Mesenchymal stem cell (in vitro differentiated cells and primary cell): ENCODE results near the gene BACE2.
A peak's percentile ranks its signal among the peaks of the same experiment; 100 is the strongest.

Experiments
- DNase-seq: peaks from one replicate; pipeline ENCODE4 v3.0.0-alpha.2; 2013
- H2AFZ ChIP-seq: one replicate; pipeline ENCODE4 v1.6.1; 2013; ENCODE audit warnings: low read depth, mild to moderate bottlenecking, control low read depth, inconsistent platforms, low read length, moderate library complexity
- H2AK5ac ChIP-seq: 2 replicates; pipeline ENCODE4 v1.6.1; 2013; ENCODE audit warnings: low read length, moderate library complexity, mild to moderate bottlenecking, inconsistent platforms; ENCODE audit not compliant: severe bottlenecking
- H2BK120ac ChIP-seq: one replicate; pipeline ENCODE4 v1.6.1; 2013; ENCODE audit warnings: low read depth, mild to moderate bottlenecking, inconsistent platforms, low read length, moderate library complexity
- H2BK12ac ChIP-seq, 2 experiments: one replicate each; pipeline ENCODE4 v1.6.1; 2013; ENCODE audit warnings: inconsistent platforms in 2 of 2, low read length in 2 of 2, mild to moderate bottlenecking in 2 of 2, moderate library complexity in 2 of 2, control low read depth in 1 of 2
- H2BK15ac ChIP-seq: one replicate; pipeline ENCODE4 v1.6.1; 2013; ENCODE audit warnings: mild to moderate bottlenecking, low read depth, inconsistent platforms; ENCODE audit not compliant: poor library complexity, severe bottlenecking
- H2BK5ac ChIP-seq: 2 replicates; pipeline ENCODE4 v1.6.1; 2013; ENCODE audit warnings: low read depth, mild to moderate bottlenecking, low read length, control low read depth, inconsistent platforms; ENCODE audit not compliant: poor library complexity, severe bottlenecking
- H3K14ac ChIP-seq, 2 experiments: one replicate each; pipeline ENCODE4 v1.6.1; 2013; ENCODE audit warnings: inconsistent platforms in 2 of 2, low read length in 2 of 2, control low read depth in 1 of 2, mild to moderate bottlenecking in 1 of 2, moderate library complexity in 1 of 2
- H3K18ac ChIP-seq, 2 experiments: one replicate each; pipeline ENCODE4 v1.6.1; 2013; ENCODE audit warnings: inconsistent platforms in 2 of 2, low read length in 2 of 2, control low read depth in 1 of 2, low read depth in 1 of 2, mild to moderate bottlenecking in 1 of 2
- H3K23ac ChIP-seq, 2 experiments: one replicate each; pipeline ENCODE4 v1.6.1; 2013; ENCODE audit warnings: inconsistent platforms in 2 of 2, low read length in 2 of 2, mild to moderate bottlenecking in 2 of 2, moderate library complexity in 2 of 2, control low read depth in 1 of 2
- H3K27ac ChIP-seq: 2 replicates; pipeline ENCODE4 v1.5.1; 2013; ENCODE audit warnings: mild to moderate bottlenecking, moderate library complexity, low read length, control low read depth, inconsistent platforms; ENCODE audit not compliant: poor library complexity, severe bottlenecking
- H3K27me3 ChIP-seq, 2 experiments: 2 replicates each; pipeline versions ENCODE4 v1.6.1 to v1.7.0; 2013; ENCODE audit warnings: low read length in 2 of 2, mild to moderate bottlenecking in 2 of 2, moderate library complexity in 2 of 2, control low read depth in 1 of 2, inconsistent platforms in 1 of 2; ENCODE audit not compliant: control insufficient read depth in 1 of 2, insufficient read depth in 1 of 2
- H3K36me3 ChIP-seq, 2 experiments: 2 replicates each; pipeline versions ENCODE4 v1.6.1 to v1.7.0; 2013; ENCODE audit warnings: low read length in 2 of 2, control low read depth in 1 of 2, inconsistent platforms in 1 of 2, low read depth in 1 of 2, mild to moderate bottlenecking in 1 of 2; ENCODE audit not compliant: insufficient read depth in 2 of 2, control insufficient read depth in 1 of 2
- H3K4ac ChIP-seq, 2 experiments: one replicate each; pipeline ENCODE4 v1.6.1; 2013; ENCODE audit warnings: inconsistent platforms in 2 of 2, low read length in 2 of 2, mild to moderate bottlenecking in 2 of 2, moderate library complexity in 2 of 2, control low read depth in 1 of 2, low read depth in 1 of 2
- H3K4me1 ChIP-seq: 2 replicates; pipeline ENCODE4 v1.6.1; 2013; ENCODE audit warnings: low read depth, low read length, control low read depth; ENCODE audit not compliant: control insufficient read depth, insufficient read depth
- H3K4me2 ChIP-seq: 2 replicates; pipeline ENCODE4 v1.6.1; 2013; ENCODE audit warnings: low read length, mild to moderate bottlenecking, inconsistent platforms; ENCODE audit not compliant: poor library complexity, severe bottlenecking
- H3K4me3 ChIP-seq, 2 experiments: 2 replicates each; pipeline versions ENCODE4 v1.5.1 to v1.7.0; 2013; ENCODE audit warnings: low read length in 2 of 2, mild to moderate bottlenecking in 2 of 2, control low read depth in 1 of 2, low read depth in 1 of 2; ENCODE audit not compliant: insufficient read depth in 1 of 2
- H3K79me1 ChIP-seq: replicated peaks from 2 replicates; pipeline ENCODE4 v1.6.1; 2013; ENCODE audit warnings: mild to moderate bottlenecking, control low read depth, low read length, inconsistent platforms; ENCODE audit not compliant: poor library complexity, severe bottlenecking
- H3K9ac ChIP-seq: 2 replicates; pipeline ENCODE4 v1.7.0; 2013; ENCODE audit warnings: mild to moderate bottlenecking, low read length, moderate library complexity
- H3K9me3 ChIP-seq: 2 replicates; pipeline ENCODE4 v1.7.0; 2013; ENCODE audit warnings: mild to moderate bottlenecking, low read length; ENCODE audit not compliant: control insufficient read depth
- H4K8ac ChIP-seq: one replicate; pipeline ENCODE4 v1.6.1; 2013; ENCODE audit warnings: inconsistent platforms, mild to moderate bottlenecking, low read length, moderate library complexity
- H4K91ac ChIP-seq: one replicate; pipeline ENCODE4 v1.6.1; 2013; ENCODE audit warnings: mild to moderate bottlenecking, low read length, inconsistent platforms
- WGBS: methylation state at CpG from one replicate; pipeline ENCODE4 v1.1.7; 2013; ENCODE audit warnings: mixed read lengths; 5-methylcytosine and 5-hydroxymethylcytosine counted together

Gene BACE2

GRCh38 chr21:41166884-41167283, 1.1 kb upstream of the BACE2 start:
- 37% methylated on average over 7 of the region's 14 CpGs for WGBS
- H2BK15ac ChIP-seq: no peak overlapping the region
- no peak overlapping the region for H3K18ac ChIP-seq
- no peak overlapping the region for H2AK5ac ChIP-seq
- H3K9me3 ChIP-seq: no peaks in the 10 kb centered on the region
- DNase-seq: no peak
- peak overlapping the region; percentile 78 for H3K4me2 ChIP-seq
- H3K4me1 ChIP-seq: peaks cover 5% of the 10 kb centered on the region
- no peak overlapping the region for H4K8ac ChIP-seq
- H3K4ac ChIP-seq: no peak overlapping the region
- H3K27me3 ChIP-seq: peaks cover 0 to 5% of the 10 kb centered on the region in 2 experiments
- H2AFZ ChIP-seq: no peak overlapping the region
- H4K91ac ChIP-seq: no peak overlapping the region
- peaks cover 0 to under 1% of the 10 kb centered on the region in 2 experiments for H3K36me3 ChIP-seq
- H3K27ac ChIP-seq: no peak overlapping the region
- H2BK12ac ChIP-seq: no peak overlapping the region
- H3K79me1 ChIP-seq: peaks cover 7% of the 10 kb centered on the region
- H3K9ac ChIP-seq: peak overlapping the region; percentile 88
- H3K23ac ChIP-seq: no peak overlapping the region
- no peak overlapping the region for H3K14ac ChIP-seq
- peak overlapping the region; percentile 70 to 79 for H3K4me3 ChIP-seq
- H2BK120ac ChIP-seq: no peak overlapping the region
- H2BK5ac ChIP-seq: no peak overlapping the region

- H3K23ac ChIP-seq: no peak overlapping the region
- peaks cover 0 to 5% of the 10 kb centered on the region in 2 experiments for H3K27me3 ChIP-seq
- no peak overlapping the region for H3K18ac ChIP-seq
- no peak overlapping the region for H2BK15ac ChIP-seq
- DNase-seq: no peak
- H3K4ac ChIP-seq: no peak overlapping the region
- peaks cover 0 to 4% of the 10 kb centered on the region in 2 experiments for H3K36me3 ChIP-seq
- no peak overlapping the region for H3K27ac ChIP-seq
- no peak overlapping the region for H2BK120ac ChIP-seq
- H3K79me1 ChIP-seq: peaks cover 8% of the 10 kb centered on the region
- no peak overlapping the region for H4K91ac ChIP-seq
- H2BK5ac ChIP-seq: no peak overlapping the region
- H2BK12ac ChIP-seq: no peak overlapping the region
- no peak overlapping the region for H2AFZ ChIP-seq
- no peak overlapping the region for H2AK5ac ChIP-seq
- no peak overlapping the region for H4K8ac ChIP-seq
- peak overlapping the region; percentile 78 for H3K4me2 ChIP-seq
- H3K4me1 ChIP-seq: peaks cover 5% of the 10 kb centered on the region
- peak overlapping the region; percentile 80 for H3K9ac ChIP-seq
- H3K14ac ChIP-seq: no peak overlapping the region
- under 1% methylated on average over 53 of the region's 75 CpGs for WGBS
- H3K4me3 ChIP-seq: peak overlapping the region; percentile 70 to 82
- no peaks in the 10 kb centered on the region for H3K9me3 ChIP-seq
These were observed 664 bp downstream of the BACE2 start for GRCh38 chr21:41168391-41169257.

DNA sequence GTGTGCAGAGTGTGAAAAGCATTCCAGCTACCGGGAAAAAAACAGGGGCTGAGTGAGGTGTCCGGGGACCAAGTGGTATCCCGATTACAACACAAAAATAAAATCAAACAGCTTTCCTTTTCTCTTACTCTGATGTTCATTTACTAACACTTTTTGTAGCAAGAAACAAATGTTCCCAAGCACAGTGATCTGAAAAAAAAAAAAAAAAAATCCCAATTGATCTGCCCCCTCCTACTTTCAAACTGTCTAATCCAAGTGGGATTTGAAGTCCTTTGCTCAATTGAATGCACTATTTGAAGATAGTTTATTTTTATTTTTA, 1.3 kb downstream of the BACE2 start:
- Histone ChIP-seq H2AFZ (no peak overlapping the region), H4K91ac (no peak overlapping the region), H2BK120ac (no peak overlapping the region), H3K14ac (no peak overlapping the region), H3K23ac (no peak overlapping the region), H3K18ac (no peak overlapping the region), H3K4ac (no peak overlapping the region), H3K27me3 (peaks cover 0 to 5% of the 10 kb centered on the region in 2 experiments), H3K27ac (no peak overlapping the region), H3K4me1 (peaks cover 5% of the 10 kb centered on the region), H3K36me3 (peaks cover 0 to 4% of the 10 kb centered on the region in 2 experiments), H2AK5ac (no peak overlapping the region), H2BK15ac (no peak overlapping the region), H4K8ac (no peak overlapping the region), H3K9me3 (no peaks in the 10 kb centered on the region), H3K4me3 (peak overlapping the region; percentile 42 to 82), H3K79me1 (peaks cover 8% of the 10 kb centered on the region), H2BK12ac (no peak overlapping the region), H3K9ac (peak overlapping the region; percentile 80), H3K4me2 (peak overlapping the region; percentile 78), H2BK5ac (no peak overlapping the region)
- WGBS: 16% methylated on average over 3 of the region's 3 CpGs
- no peak for DNase-seq

- Histone ChIP-seq H2AK5ac (no peak overlapping the region), H3K14ac (no peak overlapping the region), H3K4ac (no peak overlapping the region), H3K9ac (peak overlapping the region; percentile 80), H3K4me3 (peak overlapping the region in 1 of 2 experiments; percentile 82), H2BK5ac (no peak overlapping the region), H3K27ac (no peak overlapping the region), H3K9me3 (no peaks in the 10 kb centered on the region), H3K27me3 (peaks cover 0 to 5% of the 10 kb centered on the region in 2 experiments), H3K18ac (no peak overlapping the region), H2AFZ (no peak overlapping the region), H2BK12ac (no peak overlapping the region), H3K4me2 (no peak overlapping the region), H2BK120ac (no peak overlapping the region), H3K4me1 (peaks cover 5% of the 10 kb centered on the region), H3K23ac (no peak overlapping the region), H3K79me1 (peaks cover 11% of the 10 kb centered on the region), H3K36me3 (peaks cover 0 to 4% of the 10 kb centered on the region in 2 experiments), H4K8ac (no peak overlapping the region), H4K91ac (no peak overlapping the region), H2BK15ac (no peak overlapping the region)
- no peak for DNase-seq
- 63% methylated on average over 6 of the region's 6 CpGs for WGBS
These were observed 1.7 kb downstream of the BACE2 start for GRCh38 chr21:41169701-41170100.
